SK-N-SH (cell line): ENCODE results near the gene ATP1A1. TPM values are rescaled to one million over a fixed set of nuclear protein-coding genes. Genes with fewer than 3 reads are reported as not detected.

Source experiments
- CTCF ChIA-PET: fragments of 300-600, 350-600 bp; formaldehyde crosslinking; extraction: SDS; loops from one replicate; lab custom pipeline; 2021; lab: Yijun Ruan, JAX
- POLR2A ChIA-PET: fragments of 350-600 bp; sonication (Branson Sonifier 250); formaldehyde crosslinking; extraction: SDS; loops from one replicate; lab custom pipeline; 2020; ENCODE audit warnings: antibody characterized with exemption, inconsistent platforms; lab: Yijun Ruan, JAX
- DNase-seq: peaks from one replicate; pipeline ENCODE4 v3.0.0; 2012
- H2AFZ ChIP-seq: fragments of 200-600 bp; sonication (generic); 2 replicates; pipeline ENCODE4 v1.8.1; 2016; ENCODE audit warnings: antibody characterized with exemption, mild to moderate bottlenecking, low read depth
- H3F3A ChIP-seq: fragments of 200-600 bp; sonication (generic); replicated peaks from 2 replicates; pipeline ENCODE3; 2016; ENCODE audit warnings: antibody characterized with exemption, mild to moderate bottlenecking; ENCODE audit not compliant: insufficient read depth
- H3K27ac ChIP-seq, 2 experiments: fragments of 200-500 bp in 1 of 2; fragments of 200-600 bp in 1 of 2; sonication (Bioruptor generic) in 1 of 2; sonication (generic), shearing (Covaris generic) in 1 of 2; 2 replicates each; pipeline versions ENCODE4 v1.5.1 to v1.6.1; 2014 to 2016; ENCODE audit warnings: low read depth in 2 of 2, inconsistent platforms in 1 of 2, low read length in 1 of 2, mild to moderate bottlenecking in 1 of 2, mixed read lengths in 1 of 2
- H3K27me3 ChIP-seq: fragments of 200-600 bp; sonication (generic), shearing (Covaris generic); 2 replicates; pipeline ENCODE4 v1.6.1; 2016; ENCODE audit warnings: mixed run types; ENCODE audit not compliant: insufficient read depth
- H3K36me3 ChIP-seq, 2 experiments: fragments of 200-500 bp in 1 of 2; fragments of 200-600 bp in 1 of 2; sonication (Bioruptor generic) in 1 of 2; sonication (generic) in 1 of 2; replicated peaks in 1 of 2; 2 replicates each; pipeline versions ENCODE3 to v1.5.1; 2014 to 2016; ENCODE audit warnings: low read length in 1 of 2, mild to moderate bottlenecking in 1 of 2; ENCODE audit not compliant: insufficient read depth in 2 of 2, control insufficient read depth in 1 of 2
- H3K4me1 ChIP-seq, 2 experiments: fragments of 200-500 bp in 1 of 2; fragments of 200-600 bp in 1 of 2; sonication (Bioruptor generic) in 1 of 2; sonication (generic), shearing (Covaris generic) in 1 of 2; 2 replicates each; pipeline versions ENCODE4 v1.5.1 to v1.6.1; 2014 to 2016; ENCODE audit warnings: low read depth in 1 of 2, low read length in 1 of 2, mixed run types in 1 of 2; ENCODE audit not compliant: insufficient read depth in 2 of 2, control insufficient read depth in 1 of 2
- H3K4me2 ChIP-seq: fragments of 200-600 bp; sonication (generic), shearing (Covaris generic); 2 replicates; pipeline ENCODE4 v1.6.1; 2017; ENCODE audit warnings: mixed run types
- H3K4me3 ChIP-seq, 2 experiments: fragments of 200-500 bp in 1 of 2; fragments of 200-600 bp in 1 of 2; sonication (Bioruptor generic) in 1 of 2; sonication (generic), shearing (Covaris generic) in 1 of 2; 2 replicates each; pipeline versions ENCODE4 v1.5.1 to v1.8.1; 2014 to 2016; ENCODE audit warnings: low read depth in 2 of 2, inconsistent platforms in 1 of 2, low read length in 1 of 2, mild to moderate bottlenecking in 1 of 2, mixed read lengths in 1 of 2, moderate library complexity in 1 of 2
- H3K79me2 ChIP-seq: fragments of 200-600 bp; sonication (generic); 2 replicates; pipeline ENCODE4 v1.8.1; 2017; ENCODE audit warnings: mild to moderate bottlenecking; ENCODE audit not compliant: insufficient read depth
- H3K9ac ChIP-seq: fragments of 200-600 bp; sonication (generic); 2 replicates; pipeline ENCODE4 v1.6.1; 2017; ENCODE audit warnings: mixed run types
- H3K9me2 ChIP-seq: fragments of 200-600 bp; sonication (generic); 2 replicates; pipeline ENCODE4 v1.6.1; 2017; ENCODE audit warnings: mixed run types
- H3K9me3 ChIP-seq: fragments of 200-600 bp; sonication (generic); 2 replicates; pipeline ENCODE4 v1.6.1; 2017; ENCODE audit warnings: mixed run types, mild to moderate bottlenecking, moderate library complexity
- H4K20me1 ChIP-seq: fragments of 200-600 bp; sonication (generic); 2 replicates; pipeline ENCODE4 v1.6.1; 2017; ENCODE audit warnings: mild to moderate bottlenecking, mixed run types; ENCODE audit not compliant: insufficient read depth
- CHD2 ChIP-seq: fragments of 150-350 bp; IDR thresholded peaks from 2 replicates; pipeline ENCODE4 v1.6.1; 2018; ENCODE audit warnings: low read length; ENCODE audit not compliant: partially characterized antibody
- ELF1 ChIP-seq: IDR thresholded peaks from 2 replicates; pipeline ENCODE4 v1.4.0; 2012
- EP300 ChIP-seq, 2 experiments: IDR thresholded peaks; 2 replicates each; pipeline versions ENCODE4 v1.4.0 to v1.6.1; 2012; ENCODE audit warnings: borderline replicate concordance in 1 of 2, low read depth in 1 of 2, low read length in 1 of 2
- GATA2 ChIP-seq: sonication (generic); formaldehyde crosslinking; IDR thresholded peaks from 2 replicates; pipeline ENCODE4 v1.5.0; 2020; ENCODE audit warnings: mild to moderate bottlenecking, missing genetic modification reagents
- JUND ChIP-seq: IDR thresholded peaks from 2 replicates; pipeline ENCODE4 v1.4.0; 2012
- MEF2A ChIP-seq: IDR thresholded peaks from 2 replicates; pipeline ENCODE4 v1.4.0; 2012; ENCODE audit warnings: low read depth, borderline replicate concordance
- NFIC ChIP-seq: IDR thresholded peaks from 2 replicates; pipeline ENCODE4 v1.4.0; 2012; ENCODE audit warnings: borderline replicate concordance
- SIN3A ChIP-seq: IDR thresholded peaks from 2 replicates; pipeline ENCODE4 v1.6.1; 2012; ENCODE audit warnings: low read depth, mild to moderate bottlenecking, low read length, moderate library complexity, borderline replicate concordance
- SMC3 ChIP-seq: IDR thresholded peaks from 2 replicates; pipeline ENCODE4 v1.6.1; 2012; ENCODE audit warnings: low read depth, low read length, improper control_type of control experiment
- WGBS: methylation state at CpG from one replicate; pipeline ENCODE4 v1.1.6; 2017; ENCODE audit warnings: low lambda C conversion rate; 5-methylcytosine and 5-hydroxymethylcytosine counted together
- polyA plus RNA-seq, 3 experiments: library from polyadenylated mRNA; depleted of rRNA; stranded (reverse); fragments of >200 nt; gene quantifications; 2 replicates each; pipeline ENCODE4 v1.2.3, GENCODE V29; 2012
- TF ChIP-seq, protein P1 (sequence below): fragments of 200-600 bp; sonication (generic); IDR thresholded peaks from 2 replicates; pipeline ENCODE4 v1.6.1; 2017; ENCODE audit warnings: antibody characterized with exemption, mild to moderate bottlenecking, moderate library complexity
- TF ChIP-seq, protein P2 (sequence below): fragments of 150-350 bp; IDR thresholded peaks from 2 replicates; pipeline ENCODE4 v1.6.1; 2017; ENCODE audit warnings: antibody characterized with exemption, low read length, low read depth, borderline replicate concordance
- TF ChIP-seq, protein P3 (sequence below): fragments of 150-350 bp; IDR thresholded peaks from 2 replicates; pipeline ENCODE4 v1.6.1; 2016; ENCODE audit warnings: mild to moderate bottlenecking, low read depth, low read length

ATP1A1 gene
- polyA plus RNA-seq, 1 of the 3 experiments (the other 2 are of a cell fraction), result 233 TPM

DNA sequence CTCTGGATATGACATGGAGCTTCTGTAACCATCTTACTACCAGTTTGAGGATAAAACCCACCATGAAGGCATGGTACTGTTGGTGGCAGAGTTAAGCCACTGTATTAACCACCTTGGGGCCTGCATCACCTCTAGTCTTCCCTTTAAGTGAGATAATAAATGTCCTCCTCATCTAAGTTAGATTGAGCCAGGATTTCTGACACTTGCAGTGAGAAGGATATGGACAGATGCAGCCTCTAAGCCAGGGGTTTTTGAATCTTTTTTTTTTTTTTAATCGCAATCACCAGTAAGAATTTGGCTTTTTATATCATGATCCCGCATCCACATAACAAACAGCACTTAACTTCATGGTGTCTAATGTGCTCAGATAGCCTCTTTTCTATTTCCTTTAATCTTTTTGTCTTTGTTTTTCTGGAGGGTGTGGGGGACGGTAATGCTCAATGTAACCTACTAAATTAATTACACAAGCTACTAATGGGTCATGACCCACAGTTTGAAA, 42.2 kb downstream of the ATP1A1 start (continued):
- no peak for TF ChIP-seq CHD2

DNA sequence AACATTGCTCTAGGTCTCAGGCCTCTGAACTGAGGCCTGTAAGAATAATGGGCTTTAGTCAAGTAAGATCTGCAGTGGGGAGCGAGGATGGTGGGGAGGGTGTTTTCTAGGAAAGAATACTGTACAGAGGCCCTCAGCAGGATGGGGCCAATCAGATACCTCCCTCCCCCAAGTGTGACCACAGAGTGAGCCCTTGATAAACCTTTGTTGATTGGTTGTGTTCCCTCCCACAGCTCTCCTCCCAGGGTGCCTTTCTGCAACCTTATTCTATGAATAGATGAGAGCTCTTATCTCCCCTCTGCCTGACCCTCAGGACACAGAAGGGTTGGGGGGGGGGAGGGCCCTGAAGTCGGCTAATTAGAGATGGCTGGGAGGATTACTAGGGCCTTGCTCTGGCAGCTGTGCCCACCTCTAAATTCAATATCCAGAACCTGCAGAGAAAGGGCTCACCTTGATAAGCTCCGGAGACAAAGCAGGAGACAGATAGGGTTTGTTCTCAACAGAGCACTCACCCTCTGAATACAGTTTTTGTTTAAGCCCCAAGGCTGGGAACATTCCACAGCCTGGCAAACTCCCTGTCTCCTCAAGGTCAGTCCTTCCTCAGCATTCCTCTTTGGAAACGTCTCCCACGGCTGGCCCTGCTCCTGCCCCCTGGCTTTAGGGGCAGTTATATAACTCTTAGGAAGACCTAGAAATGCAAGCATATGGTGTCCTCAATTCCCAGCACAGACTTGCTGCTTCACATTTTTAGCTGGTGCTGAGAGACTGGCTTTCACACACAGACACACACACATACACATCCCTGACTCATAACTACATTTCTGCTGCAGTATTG, 42.9 kb downstream of the ATP1A1 start:
- Histone ChIP-seq H3K79me2 (no peaks in the 10 kb centered on the region; the same call in 1 of the 2 replicates), H3K4me2 (no peak overlapping the region), H3K27ac (peak overlapping the region; percentile 2 to 76; a peak in 2 of 4 replicates), H3K9ac (no peak overlapping the region), H3K4me3 (no peak overlapping the region), H3K9me2 (no peaks in the 10 kb centered on the region), H4K20me1 (no peaks in the 10 kb centered on the region), H3K27me3 (no peaks in the 10 kb centered on the region), H3F3A (no peaks in the 10 kb centered on the region), H3K36me3 (no peaks in the 10 kb centered on the region), H3K4me1 (peaks cover 11 to 24% of the 10 kb centered on the region in 2 experiments; a peak in 3 of 4 replicates), H3K9me3 (no peaks in the 10 kb centered on the region), H2AFZ (no peak overlapping the region)
- DNase-seq, result peak; percentile 60
- TF ChIP-seq GATA2 (CRISPR knock-in tag) (peak; percentile 85), NFIC (no peak), MEF2A (no peak), ELF1 (no peak), SIN3A (no peak), SMC3 (0 out of 2 replicates have a peak, but pooled peaks have one; percentile 1), EP300 (IDR thresholded peaks at IDR 0.05; ENCODE audit: borderline replicate concordance in 1 of 2, low read depth in 1 of 2, low read length in 1 of 2) (no peak), JUND (no peak)
- TF ChIP-seq, protein P1, sequence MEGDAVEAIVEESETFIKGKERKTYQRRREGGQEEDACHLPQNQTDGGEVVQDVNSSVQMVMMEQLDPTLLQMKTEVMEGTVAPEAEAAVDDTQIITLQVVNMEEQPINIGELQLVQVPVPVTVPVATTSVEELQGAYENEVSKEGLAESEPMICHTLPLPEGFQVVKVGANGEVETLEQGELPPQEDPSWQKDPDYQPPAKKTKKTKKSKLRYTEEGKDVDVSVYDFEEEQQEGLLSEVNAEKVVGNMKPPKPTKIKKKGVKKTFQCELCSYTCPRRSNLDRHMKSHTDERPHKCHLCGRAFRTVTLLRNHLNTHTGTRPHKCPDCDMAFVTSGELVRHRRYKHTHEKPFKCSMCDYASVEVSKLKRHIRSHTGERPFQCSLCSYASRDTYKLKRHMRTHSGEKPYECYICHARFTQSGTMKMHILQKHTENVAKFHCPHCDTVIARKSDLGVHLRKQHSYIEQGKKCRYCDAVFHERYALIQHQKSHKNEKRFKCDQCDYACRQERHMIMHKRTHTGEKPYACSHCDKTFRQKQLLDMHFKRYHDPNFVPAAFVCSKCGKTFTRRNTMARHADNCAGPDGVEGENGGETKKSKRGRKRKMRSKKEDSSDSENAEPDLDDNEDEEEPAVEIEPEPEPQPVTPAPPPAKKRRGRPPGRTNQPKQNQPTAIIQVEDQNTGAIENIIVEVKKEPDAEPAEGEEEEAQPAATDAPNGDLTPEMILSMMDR, result no peak
- TF ChIP-seq, protein P2, sequence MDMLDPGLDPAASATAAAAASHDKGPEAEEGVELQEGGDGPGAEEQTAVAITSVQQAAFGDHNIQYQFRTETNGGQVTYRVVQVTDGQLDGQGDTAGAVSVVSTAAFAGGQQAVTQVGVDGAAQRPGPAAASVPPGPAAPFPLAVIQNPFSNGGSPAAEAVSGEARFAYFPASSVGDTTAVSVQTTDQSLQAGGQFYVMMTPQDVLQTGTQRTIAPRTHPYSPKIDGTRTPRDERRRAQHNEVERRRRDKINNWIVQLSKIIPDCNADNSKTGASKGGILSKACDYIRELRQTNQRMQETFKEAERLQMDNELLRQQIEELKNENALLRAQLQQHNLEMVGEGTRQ, result no peak
- TF ChIP-seq, protein P3, sequence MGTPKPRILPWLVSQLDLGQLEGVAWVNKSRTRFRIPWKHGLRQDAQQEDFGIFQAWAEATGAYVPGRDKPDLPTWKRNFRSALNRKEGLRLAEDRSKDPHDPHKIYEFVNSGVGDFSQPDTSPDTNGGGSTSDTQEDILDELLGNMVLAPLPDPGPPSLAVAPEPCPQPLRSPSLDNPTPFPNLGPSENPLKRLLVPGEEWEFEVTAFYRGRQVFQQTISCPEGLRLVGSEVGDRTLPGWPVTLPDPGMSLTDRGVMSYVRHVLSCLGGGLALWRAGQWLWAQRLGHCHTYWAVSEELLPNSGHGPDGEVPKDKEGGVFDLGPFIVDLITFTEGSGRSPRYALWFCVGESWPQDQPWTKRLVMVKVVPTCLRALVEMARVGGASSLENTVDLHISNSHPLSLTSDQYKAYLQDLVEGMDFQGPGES, result no peak
- POLR2A ChIA-PET, result interaction anchor here (0.9 to 2.7 kb wide), 2 partner anchors 13 to 55 kb away, joined by 4 to 9 read pairs; no protein-coding TSS in a partner anchor
- 67% methylated on average over 5 of the region's 5 CpGs for WGBS
- CTCF ChIA-PET, result interaction anchor here (0.5 to 7.3 kb wide), 7 partner anchors 11 to 277 kb away, joined by 3 to 63 read pairs (median 3); no protein-coding TSS in a partner anchor
